H54 (cell line): ENCODE measurements around the gene NPAT.
"Not testable (repeated sequence)": the region's sequence is repeated elsewhere in the genome, so short reads cannot be mapped to it uniquely, and the experiment has no call there.

Source experiments
- DNase-seq: peaks from one replicate; pipeline ENCODE4 v3.0.0; 2011; ENCODE audit warnings: low spot score, mixed read lengths; ENCODE audit not compliant: insufficient read length
- FAIRE-seq: peaks from 3 replicates; lab custom pipeline; 2011; peaks lifted over from hg19 to GRCh38; lab: Jason Lieb, UNC
- POLR2A ChIP-seq: IDR thresholded peaks from 2 replicates; pipeline ENCODE4 v1.6.1; 2011; ENCODE audit warnings: low read depth, mild to moderate bottlenecking, low read length

NPAT gene

GRCh38 chr11:108206969-108207682, 15.3 kb downstream of the NPAT start:
- DNase-seq = no peak
- FAIRE-seq = no peak
- no peak for TF ChIP-seq POLR2A

- TF ChIP-seq POLR2A = no peak
- FAIRE-seq (no peak), DNase-seq (no peak)
These were observed 16.3 kb downstream of the NPAT start for GRCh38 chr11:108206171-108206570.

- TF ChIP-seq POLR2A = no peak
- FAIRE-seq = no peak
- no peak for DNase-seq
These were observed 17.4 kb downstream of the NPAT start for GRCh38 chr11:108204929-108205499.

- TF ChIP-seq POLR2A = no peak
- FAIRE-seq = no peak
- no peak for DNase-seq
These were observed 18.1 kb downstream of the NPAT start for GRCh38 chr11:108204376-108204775.

GRCh38 chr11:108203075-108203474, 19.4 kb downstream of the NPAT start:
- FAIRE-seq = no peak
- no peak for TF ChIP-seq POLR2A
- no peak for DNase-seq

GRCh38 chr11:108199446-108200321, 22.8 kb downstream of the NPAT start:
- no peak for DNase-seq
- no peak for FAIRE-seq
- TF ChIP-seq POLR2A = no peak

- TF ChIP-seq POLR2A = no peak
- FAIRE-seq (no peak), DNase-seq (no peak)
These were observed 23.6 kb downstream of the NPAT start for GRCh38 chr11:108198833-108199232.

- DNase-seq (no peak), FAIRE-seq (no peak)
- TF ChIP-seq POLR2A = no peak
These were observed 25.1 kb downstream of the NPAT start for GRCh38 chr11:108197351-108197750.

GRCh38 chr11:108196901-108197300, 25.5 kb downstream of the NPAT start:
- TF ChIP-seq POLR2A = no peak
- DNase-seq (no peak), FAIRE-seq (no peak)

- DNase-seq (no peak), FAIRE-seq (no peak)
- TF ChIP-seq POLR2A = no peak
These were observed 28.7 kb downstream of the NPAT start for GRCh38 chr11:108193725-108194124.

GRCh38 chr11:108177570-108177969, 44.9 kb downstream of the NPAT start:
- no peak for TF ChIP-seq POLR2A
- FAIRE-seq = no peak
- DNase-seq = no peak

GRCh38 chr11:108170184-108170583, 52.3 kb downstream of the NPAT start:
- no peak for DNase-seq
- TF ChIP-seq POLR2A = no peak

GRCh38 chr11:108167624-108168023, 54.8 kb downstream of the NPAT start:
- DNase-seq (no peak), FAIRE-seq (no peak)
- TF ChIP-seq POLR2A = no peak

More at GRCh38 chr11:108170184-108170583, 52.3 kb downstream of the NPAT start:
- no peak for FAIRE-seq

- FAIRE-seq, DNase-seq: not testable (repeated sequence)
These were observed 59.6 kb downstream of the NPAT start for GRCh38 chr11:108162878-108163277.
